Mucosa of gallbladder (tissue), 1 donor: Measurements from ENCODE around the gene HEXD. TPM values are rescaled to one million over a fixed set of nuclear protein-coding genes. Genes with fewer than 3 reads are reported as not detected.

Experiments used
- DNase-seq: peaks from one replicate; pipeline ENCODE4 v3.0.0-alpha.2; 2020; ENCODE audit warnings: low spot score
- total RNA-seq: library from RNA; stranded (reverse); gene quantifications from one replicate; pipeline ENCODE4 v1.2.1, GENCODE V29; 2021
- donor health status: DM: no; HTN: no; CAD: no.

The HEXD gene
- total RNA-seq, 1 donor from 2014 or later = 55.1 TPM

DNA sequence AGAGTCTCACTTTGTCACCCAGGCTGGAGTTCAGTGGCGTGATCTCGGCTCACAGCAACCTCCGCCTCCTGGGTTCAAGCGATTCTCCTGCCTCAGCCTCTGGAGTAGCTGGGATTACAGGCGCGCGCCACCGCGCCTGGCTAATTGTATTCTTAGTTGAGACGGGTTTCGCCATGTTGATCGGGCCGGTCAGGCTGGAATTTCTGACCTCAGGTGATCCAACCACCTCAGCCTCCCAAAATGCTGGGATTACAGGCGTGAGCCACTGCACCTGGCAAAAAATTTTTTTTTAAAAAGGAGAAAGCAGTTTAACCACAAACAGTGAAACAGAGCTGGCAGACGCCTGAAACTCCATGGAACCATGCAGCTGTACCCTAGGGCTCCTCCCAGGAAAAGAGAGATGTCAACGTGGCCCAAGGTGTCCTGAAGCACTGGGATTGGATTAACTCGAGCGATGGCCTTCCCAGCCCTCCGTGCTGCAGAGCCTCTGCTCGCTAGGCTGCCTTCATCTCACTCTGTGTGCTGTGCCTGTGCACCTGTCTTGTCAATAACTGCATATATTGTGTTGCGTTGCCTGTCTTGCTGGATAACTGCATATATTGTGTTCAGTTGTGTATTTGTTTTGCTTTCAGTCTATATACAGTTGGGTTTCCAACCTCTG lies 71.8 kb downstream of the HEXD start:
- no peak for DNase-seq

DNA sequence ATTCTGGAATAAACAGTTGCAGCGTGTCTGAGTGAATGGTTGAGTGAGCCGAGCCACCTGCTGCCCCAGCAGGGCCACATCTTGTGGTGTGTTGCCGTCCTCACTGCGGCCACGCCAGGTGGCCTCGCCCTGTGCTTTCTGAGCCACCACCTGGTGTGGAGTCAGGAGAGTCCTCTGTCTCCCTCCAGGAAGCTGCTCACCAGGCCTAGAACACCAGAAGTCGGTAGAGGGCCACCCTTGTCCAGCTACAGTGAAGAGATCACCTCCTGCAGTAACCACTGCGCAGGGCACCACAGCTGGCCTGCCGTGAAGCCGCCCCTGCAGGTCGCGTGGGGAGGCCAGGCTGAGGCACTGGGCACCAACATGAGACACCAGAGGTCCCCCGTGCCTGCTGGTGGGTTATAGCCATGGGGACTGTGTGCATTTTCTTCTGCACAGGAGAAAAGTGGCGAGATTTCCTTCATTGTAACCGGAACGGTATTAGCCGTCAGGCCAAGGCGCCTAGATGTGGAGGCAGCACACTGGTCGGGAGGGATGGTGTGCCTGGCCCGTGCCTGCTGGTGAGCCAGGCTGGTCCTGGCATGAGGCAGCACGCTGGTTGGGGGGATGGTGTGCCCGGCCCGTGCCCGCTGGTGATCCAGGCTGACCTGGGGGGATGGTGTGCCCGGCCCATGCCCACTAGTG lies 72.5 kb downstream of the HEXD start:
- no peak for DNase-seq

DNA sequence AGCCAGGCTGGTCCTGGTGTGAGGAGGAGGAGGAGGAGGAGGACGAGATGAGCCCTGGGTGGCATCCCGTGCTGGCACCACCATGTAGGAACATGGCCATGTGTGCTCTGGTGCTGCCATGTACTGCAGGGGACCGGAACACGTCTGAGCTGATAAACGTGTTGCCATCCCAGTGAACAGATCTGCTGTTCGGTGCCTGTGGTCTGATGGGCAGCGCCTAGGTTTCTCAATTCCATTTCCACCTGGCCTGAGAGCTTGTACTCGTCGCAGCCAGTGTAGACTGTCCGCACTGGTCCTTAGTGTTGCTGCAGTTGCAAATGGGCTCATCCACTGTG lies 73.0 kb downstream of the HEXD start:
- no peak for DNase-seq

DNA sequence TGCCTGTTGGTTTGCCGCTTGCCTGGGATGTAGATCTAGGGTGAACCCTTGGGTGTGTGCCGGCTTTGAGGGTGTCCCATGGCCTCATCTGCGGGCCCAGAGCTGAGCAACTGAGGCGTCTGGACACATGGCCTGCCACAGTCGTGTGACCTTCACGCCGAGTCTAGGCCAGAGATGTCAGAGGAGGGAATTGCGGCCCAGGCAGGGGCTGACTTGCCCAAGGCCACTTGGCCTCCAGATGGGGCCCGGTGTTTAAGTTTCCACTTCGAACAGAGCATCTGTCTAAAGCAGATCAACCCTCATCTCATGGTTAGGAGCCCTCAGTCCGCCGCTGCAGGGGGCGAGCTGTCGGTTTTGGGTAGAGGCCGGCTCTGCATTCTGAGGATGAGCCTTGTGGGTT lies 73.4 kb downstream of the HEXD start:
- DNase-seq = no peak

Other genes with a start within 250 kb of the HEXD start
- gene CCDC57, start 205.5 kb upstream of the HEXD start, total RNA-seq = 56.9 TPM
- 95.7 TPM for gene SLC16A3, start 189.3 kb upstream of the HEXD start, total RNA-seq
- gene CSNK1D, start 144.6 kb upstream of the HEXD start, total RNA-seq = 161 TPM
- 12.0 TPM for gene CD7, start 100.7 kb upstream of the HEXD start, total RNA-seq
- gene SECTM1, start 84.6 kb upstream of the HEXD start, total RNA-seq = 8.5 TPM
- gene TEX19, start 59.1 kb upstream of the HEXD start, total RNA-seq = not detected
- not detected for gene UTS2R, start 46.6 kb upstream of the HEXD start, total RNA-seq
- gene OGFOD3, start 239 bp downstream of the HEXD start, total RNA-seq = 45.6 TPM
- 114 TPM for gene CYBC1, start 32.4 kb downstream of the HEXD start, total RNA-seq
- gene NARF, start 40.4 kb downstream of the HEXD start, total RNA-seq = 80.0 TPM
- gene FOXK2, start 101.4 kb downstream of the HEXD start, total RNA-seq = 51.0 TPM
- gene WDR45B, start 230.1 kb downstream of the HEXD start, total RNA-seq = 86.6 TPM